ENCODE data around the gene SPRED2. TPM values are rescaled to one million over a fixed set of nuclear protein-coding genes. Genes with fewer than 3 reads are reported as not detected.

Gene SPRED2
- total RNA-seq, 2 donors from 2014 or later, result 36.9 to 47.8 TPM

- no peak for TF ChIP-seq CTCF (IDR thresholded peaks at IDR 0.05)
- intact Hi-C loops (cut with DNase I), result no loop called here
Measured at GRCh38 chr2:65465124-65465523, 32.7 kb upstream of the SPRED2 start.

GRCh38 chr2:65464604-65465003 is 32.2 kb upstream of the SPRED2 start:
- TF ChIP-seq CTCF (IDR thresholded peaks at IDR 0.05), result no peak
- intact Hi-C loops (cut with DNase I), result no loop called here
- H3K27ac ChIP-seq, result no peak overlapping the region
- no peaks in the 10 kb centered on the region for H3K36me3 ChIP-seq
- H3K4me1 ChIP-seq, result no peaks in the 10 kb centered on the region
- no peaks in the 10 kb centered on the region for H3K27me3 ChIP-seq
- no peak overlapping the region for H3K4me3 ChIP-seq
- H3K9me3 ChIP-seq, result no peaks in the 10 kb centered on the region
- H3K9ac ChIP-seq (ENCODE audit: low read depth in 2 of 2, low read length in 2 of 2), result no peak overlapping the region
- no peak for DNase-seq

More at GRCh38 chr2:65465124-65465523, 32.7 kb upstream of the SPRED2 start:
- no peak overlapping the region for H3K27ac ChIP-seq
- no peaks in the 10 kb centered on the region for H3K9me3 ChIP-seq
- H3K36me3 ChIP-seq, result no peaks in the 10 kb centered on the region
- H3K9ac ChIP-seq (ENCODE audit: low read depth in 2 of 2, low read length in 2 of 2), result no peak overlapping the region
- no peak for DNase-seq
- no peaks in the 10 kb centered on the region for H3K27me3 ChIP-seq
- H3K4me3 ChIP-seq, result no peak overlapping the region
- H3K4me1 ChIP-seq, result no peaks in the 10 kb centered on the region

- Histone ChIP-seq H3K36me3 (no peaks in the 10 kb centered on the region), H3K9me3 (no peaks in the 10 kb centered on the region), H3K4me3 (no peak overlapping the region), H3K9ac (ENCODE audit: low read depth in 2 of 2, low read length in 2 of 2) (no peak overlapping the region), H3K4me1 (no peaks in the 10 kb centered on the region), H3K27ac (no peak overlapping the region), H3K27me3 (no peaks in the 10 kb centered on the region)
- intact Hi-C loops (cut with DNase I), result no loop called here
- TF ChIP-seq CTCF (IDR thresholded peaks at IDR 0.05), result no peak
- no peak for DNase-seq
Measured at GRCh38 chr2:65458999-65459398, 26.6 kb upstream of the SPRED2 start.

GRCh38 chr2:65456886-65457285 is 24.5 kb upstream of the SPRED2 start:
- Histone ChIP-seq H3K9me3 (no peaks in the 10 kb centered on the region), H3K36me3 (no peaks in the 10 kb centered on the region), H3K4me1 (no peaks in the 10 kb centered on the region), H3K9ac (ENCODE audit: low read depth in 2 of 2, low read length in 2 of 2) (no peak overlapping the region), H3K27me3 (no peaks in the 10 kb centered on the region), H3K27ac (no peak overlapping the region), H3K4me3 (no peak overlapping the region)
- no peak for DNase-seq
- intact Hi-C loops (cut with DNase I), result no loop called here
- no peak for TF ChIP-seq CTCF (IDR thresholded peaks at IDR 0.05)

GRCh38 chr2:65456064-65456463 is 23.7 kb upstream of the SPRED2 start:
- intact Hi-C loops (cut with DNase I), result no loop called here
- Histone ChIP-seq H3K36me3 (no peaks in the 10 kb centered on the region), H3K4me3 (no peak overlapping the region), H3K9ac (ENCODE audit: low read depth in 2 of 2, low read length in 2 of 2) (no peak overlapping the region), H3K4me1 (no peaks in the 10 kb centered on the region), H3K27ac (no peak overlapping the region), H3K9me3 (no peaks in the 10 kb centered on the region), H3K27me3 (no peaks in the 10 kb centered on the region)
- TF ChIP-seq CTCF (IDR thresholded peaks at IDR 0.05), result no peak
- DNase-seq, result no peak

GRCh38 chr2:65453916-65454315 is 21.5 kb upstream of the SPRED2 start:
- Histone ChIP-seq H3K36me3 (no peaks in the 10 kb centered on the region), H3K4me3 (no peak overlapping the region), H3K4me1 (no peaks in the 10 kb centered on the region), H3K27me3 (no peaks in the 10 kb centered on the region), H3K9ac (ENCODE audit: low read depth in 2 of 2, low read length in 2 of 2) (no peak overlapping the region), H3K27ac (no peak overlapping the region), H3K9me3 (no peaks in the 10 kb centered on the region)
- intact Hi-C loops (cut with DNase I), result no loop called here
- TF ChIP-seq CTCF (IDR thresholded peaks at IDR 0.05), result no peak
- no peak for DNase-seq

All from colonic mucosa (tissue), 4 donors.